Activated CD4-positive, alpha-beta T cell treated with anti-CD3 and anti-CD28 coated beads for 36 hours (primary cell): ENCODE results near the gene TSPAN14. TPM values are rescaled to one million over a fixed set of nuclear protein-coding genes. Genes with fewer than 3 reads are reported as not detected.

Experiments used
- ATAC-seq: fragments of 200-7000 bp; cut with Tn5 transposase; one replicate; pipeline ENCODE4 v1.10.0; 2021; ENCODE audit warnings: mild to moderate bottlenecking, moderate library complexity
- CTCF ChIA-PET: fragments of 350-600 bp; sonication (Branson Sonifier 250); formaldehyde crosslinking; loops from one replicate; lab custom pipeline; 2021; ENCODE audit warnings: antibody characterized with exemption; lab: Charles Lee
- POLR2A ChIA-PET: fragments of 350-600 bp; sonication (Branson Sonifier 250); formaldehyde crosslinking; loops from one replicate; lab custom pipeline; 2021; ENCODE audit warnings: antibody characterized with exemption, inconsistent platforms; lab: Charles Lee
- DNase-seq: peaks from one replicate; pipeline ENCODE4 v3.0.0-alpha.2; 2020
- H3K27ac Mint-ChIP-seq: one replicate; pipeline ENCODE4 v1.8.0; 2021; ENCODE audit warnings: mixed read lengths
- H3K27me3 Mint-ChIP-seq: one replicate; pipeline ENCODE4 v1.8.0; 2021; ENCODE audit warnings: mixed read lengths
- H3K36me3 Mint-ChIP-seq: one replicate; pipeline ENCODE4 v1.8.0; 2021; ENCODE audit warnings: low read depth, mixed read lengths
- H3K4me1 Mint-ChIP-seq: one replicate; pipeline ENCODE4 v1.8.0; 2021; ENCODE audit warnings: mixed read lengths
- H3K4me3 Mint-ChIP-seq: one replicate; pipeline ENCODE4 v1.8.0; 2021; ENCODE audit warnings: mild to moderate bottlenecking, moderate library complexity, mixed read lengths
- H3K9me3 Mint-ChIP-seq: one replicate; pipeline ENCODE4 v1.8.0; 2021; ENCODE audit warnings: low read depth, mixed read lengths
- intact Hi-C, 2 experiments: fragments of 100-400 bp; cut with DNase I in 1 of 2; cut with micrococcal nuclease in 1 of 2; formaldehyde crosslinking; loops; one replicate each; pipeline versions ENCODE4 v1.14.2 to v1.15.1; 2022 to 2024; cut with DNase I, micrococcal nuclease
- total RNA-seq, 2 experiments: library from RNA; stranded (reverse); gene quantifications; one replicate each; pipeline ENCODE4 v1.2.3, GENCODE V29; 2021

Gene TSPAN14
- total RNA-seq, 2 experiments from 2014 or later = 37.6 to 43.8 TPM

DNA sequence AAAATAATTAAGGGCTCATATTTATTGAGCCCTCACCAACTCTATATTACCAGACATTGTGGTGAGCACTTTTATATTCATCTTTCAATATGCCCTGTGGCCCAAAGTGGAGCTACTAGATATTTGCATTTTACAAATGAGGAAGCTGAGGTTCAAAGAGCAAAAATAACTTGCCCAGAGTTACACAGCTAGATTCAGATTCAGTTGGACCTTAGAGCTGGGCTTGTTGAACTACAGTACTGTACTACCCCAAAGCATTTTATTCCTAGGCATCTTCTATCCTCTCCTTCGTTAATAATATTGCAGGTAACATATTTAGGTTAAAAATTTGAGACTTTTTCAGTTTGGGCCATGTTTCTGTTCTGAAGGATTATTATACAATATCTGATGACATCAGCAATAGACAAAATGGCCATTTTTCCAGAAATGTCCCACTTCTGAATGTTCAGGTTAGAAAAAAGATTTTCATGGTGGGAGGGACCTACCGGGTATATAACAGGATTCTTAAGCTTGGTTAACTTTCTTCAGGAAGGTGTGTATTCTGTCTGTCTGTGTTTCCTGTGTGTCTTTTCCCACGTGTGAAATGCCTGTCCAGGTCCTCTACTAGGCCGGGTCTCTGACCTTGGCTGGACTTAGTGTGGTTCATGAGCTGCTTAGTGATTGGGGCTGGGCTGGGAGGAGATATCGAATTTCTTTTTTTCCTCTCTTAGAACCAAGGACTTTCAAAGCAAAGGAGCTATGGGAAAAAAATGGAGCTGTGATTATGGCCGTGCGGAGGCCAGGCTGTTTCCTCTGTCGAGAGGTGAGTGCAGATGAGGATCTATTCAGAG lies 32.2 kb upstream of the TSPAN14 start:
- Mint-ChIP-seq H3K4me1 (no peaks in the 10 kb centered on the region), H3K36me3 (peaks cover 8% of the 10 kb centered on the region), H3K27me3 (no peaks in the 10 kb centered on the region), H3K4me3 (no peak overlapping the region), H3K27ac (no peak overlapping the region), H3K9me3 (no peaks in the 10 kb centered on the region)
- DNase-seq (no peak), ATAC-seq (no peak)
- ChIA-PET CTCF (interaction anchor here (0.6 to 2.2 kb wide), 6 partner anchors 11 to 278 kb away, joined by 3 to 11 read pairs (median 3); partner anchors contain the start of gene PRXL2A), POLR2A (no interaction called here)
- intact Hi-C loops = no loop called here

GRCh38 chr10:80425901-80426300 lies 28.2 kb upstream of the TSPAN14 start:
- Mint-ChIP-seq H3K36me3 (peaks cover 10% of the 10 kb centered on the region), H3K4me3 (no peak overlapping the region), H3K27me3 (no peaks in the 10 kb centered on the region), H3K4me1 (no peaks in the 10 kb centered on the region), H3K9me3 (no peaks in the 10 kb centered on the region), H3K27ac (no peak overlapping the region)
- intact Hi-C loops = no loop called here
- ChIA-PET POLR2A (no interaction called here), CTCF (interaction anchor here (0.8 to 1.4 kb wide), 5 partner anchors 12 to 46 kb away, joined by 3 to 6 read pairs (median 4); no protein-coding TSS in a partner anchor)
- DNase-seq (no peak), ATAC-seq (no peak)

DNA sequence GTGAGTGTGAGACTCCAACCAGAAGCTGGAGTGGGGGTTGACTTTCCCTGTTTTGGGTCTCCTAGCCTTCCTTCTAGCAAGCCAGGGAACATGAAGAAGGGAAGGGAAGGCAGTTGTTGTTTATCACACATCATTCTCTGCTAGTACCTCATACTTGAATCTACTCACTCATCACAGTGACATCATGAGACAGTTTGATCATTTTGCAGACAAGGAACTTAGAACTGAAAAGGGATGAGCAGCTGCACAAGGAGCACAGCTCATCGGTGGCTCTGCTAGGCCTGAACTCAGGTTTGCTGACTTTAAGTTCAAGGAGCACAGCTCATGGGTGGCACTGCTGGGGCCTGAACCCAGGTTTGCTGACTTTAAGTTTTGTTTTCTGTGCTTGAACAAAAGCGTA lies 26.6 kb upstream of the TSPAN14 start:
- POLR2A ChIA-PET = no interaction called here
- CTCF ChIA-PET = no interaction called here
- Mint-ChIP-seq H3K36me3 (peaks cover 14% of the 10 kb centered on the region), H3K27me3 (no peaks in the 10 kb centered on the region), H3K9me3 (no peaks in the 10 kb centered on the region), H3K27ac (no peak overlapping the region), H3K4me1 (no peaks in the 10 kb centered on the region), H3K4me3 (no peak overlapping the region)
- DNase-seq (no peak), ATAC-seq (no peak)
- intact Hi-C loops = no loop called here

- Mint-ChIP-seq H3K27me3 (no peaks in the 10 kb centered on the region), H3K4me1 (no peaks in the 10 kb centered on the region), H3K9me3 (no peaks in the 10 kb centered on the region), H3K27ac (no peak overlapping the region), H3K36me3 (peaks cover 9% of the 10 kb centered on the region), H3K4me3 (no peak overlapping the region)
- ATAC-seq (no peak), DNase-seq (peak; percentile 36)
- intact Hi-C loops = loop anchor here in 1 of 2 experiments (2.0 kb wide), 1 partner anchor 37 kb away; no protein-coding TSS in a partner anchor
- POLR2A ChIA-PET = no interaction called here
- CTCF ChIA-PET = interaction anchor here (0.8 to 1.0 kb wide), 3 partner anchors 9 to 167 kb away, joined by 3 to 4 read pairs (median 4); no protein-coding TSS in a partner anchor
Observed at GRCh38 chr10:80429521-80429973, 24.6 kb upstream of the TSPAN14 start.

- DNase-seq (no peak), ATAC-seq (no peak)
- no peaks in the 10 kb centered on the region for H3K27me3 Mint-ChIP-seq
- CTCF ChIA-PET = interaction anchor here (0.6 to 2.0 kb wide), 3 partner anchors 12 to 1117 kb away, joined by 3 to 4 read pairs (median 4); no protein-coding TSS in a partner anchor
- H3K27ac Mint-ChIP-seq = no peak overlapping the region
- H3K9me3 Mint-ChIP-seq = no peaks in the 10 kb centered on the region
- intact Hi-C loops = no loop called here
- no peaks in the 10 kb centered on the region for H3K4me1 Mint-ChIP-seq
- no peak overlapping the region for H3K4me3 Mint-ChIP-seq
- POLR2A ChIA-PET = no interaction called here
- peaks cover 5% of the 10 kb centered on the region for H3K36me3 Mint-ChIP-seq
Observed at GRCh38 chr10:80433134-80433533, 21.0 kb upstream of the TSPAN14 start.

DNA sequence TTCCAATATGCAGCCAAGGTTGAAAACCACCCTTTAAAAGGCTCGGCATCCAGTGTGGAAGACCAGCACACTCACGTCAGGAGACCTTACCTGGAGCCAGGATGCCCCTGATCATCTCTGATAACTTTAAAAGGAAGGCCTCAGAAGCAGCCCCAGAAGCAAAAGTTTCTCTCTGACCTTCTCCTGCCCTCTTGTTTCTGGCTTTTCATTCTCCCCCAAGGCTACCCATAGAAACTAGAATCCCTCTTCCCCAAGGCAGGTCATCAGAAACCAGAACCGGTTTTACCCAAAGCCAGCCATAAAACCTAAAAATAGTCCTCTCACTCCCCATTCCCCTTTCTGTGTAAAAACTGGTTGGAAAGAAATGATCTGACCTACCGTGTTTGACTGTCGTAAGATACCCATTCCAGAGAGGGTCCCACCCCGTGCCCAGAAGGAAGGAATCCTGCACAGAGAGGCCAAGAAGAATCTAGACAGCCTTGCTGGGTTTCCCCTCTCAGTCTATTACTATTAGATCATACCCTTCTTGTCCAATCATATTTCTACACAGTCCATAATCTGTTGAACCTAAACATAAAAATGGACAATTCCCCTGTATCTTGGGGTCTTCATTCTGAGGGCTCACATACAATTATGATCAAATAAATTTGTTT lies 17.5 kb upstream of the TSPAN14 start:
- Mint-ChIP-seq H3K4me1 (no peaks in the 10 kb centered on the region), H3K4me3 (no peak overlapping the region), H3K27ac (no peak overlapping the region), H3K27me3 (no peaks in the 10 kb centered on the region), H3K36me3 (peaks cover under 1% of the 10 kb centered on the region), H3K9me3 (no peaks in the 10 kb centered on the region)
- CTCF ChIA-PET = no interaction called here
- intact Hi-C loops = no loop called here
- POLR2A ChIA-PET = no interaction called here
- ATAC-seq = no peak
- DNase-seq = no peak

GRCh38 chr10:80437227-80437626 lies 16.9 kb upstream of the TSPAN14 start:
- H3K4me1 Mint-ChIP-seq = no peaks in the 10 kb centered on the region
- H3K36me3 Mint-ChIP-seq = no peaks in the 10 kb centered on the region
- DNase-seq (no peak), ATAC-seq (no peak)
- POLR2A ChIA-PET = no interaction called here
- intact Hi-C loops = no loop called here
- CTCF ChIA-PET = interaction anchor here (1.1 kb wide), 1 partner anchor 19 kb away, joined by 4 read pairs; no protein-coding TSS in a partner anchor
- H3K27ac Mint-ChIP-seq = no peak overlapping the region
- no peaks in the 10 kb centered on the region for H3K9me3 Mint-ChIP-seq
- no peaks in the 10 kb centered on the region for H3K27me3 Mint-ChIP-seq
- no peak overlapping the region for H3K4me3 Mint-ChIP-seq

- POLR2A ChIA-PET = no interaction called here
- CTCF ChIA-PET = interaction anchor here (1.2 to 12.9 kb wide), 2 partner anchors 60 to 219 kb away, joined by 5 to 367 read pairs; no protein-coding TSS in a partner anchor
- intact Hi-C loops = loop anchor here (2.0 to 10.0 kb wide), 5 partner anchors 33 to 253 kb away; partner anchors contain the start of gene PRXL2A (in 1 of the 2)
- DNase-seq = no peak
- Mint-ChIP-seq H3K27ac (no peak overlapping the region), H3K9me3 (no peaks in the 10 kb centered on the region), H3K4me3 (no peak overlapping the region), H3K27me3 (no peaks in the 10 kb centered on the region), H3K36me3 (no peaks in the 10 kb centered on the region), H3K4me1 (peaks cover 38% of the 10 kb centered on the region)
- no peak for ATAC-seq
Observed at GRCh38 chr10:80441831-80442230, 12.3 kb upstream of the TSPAN14 start.

DNA sequence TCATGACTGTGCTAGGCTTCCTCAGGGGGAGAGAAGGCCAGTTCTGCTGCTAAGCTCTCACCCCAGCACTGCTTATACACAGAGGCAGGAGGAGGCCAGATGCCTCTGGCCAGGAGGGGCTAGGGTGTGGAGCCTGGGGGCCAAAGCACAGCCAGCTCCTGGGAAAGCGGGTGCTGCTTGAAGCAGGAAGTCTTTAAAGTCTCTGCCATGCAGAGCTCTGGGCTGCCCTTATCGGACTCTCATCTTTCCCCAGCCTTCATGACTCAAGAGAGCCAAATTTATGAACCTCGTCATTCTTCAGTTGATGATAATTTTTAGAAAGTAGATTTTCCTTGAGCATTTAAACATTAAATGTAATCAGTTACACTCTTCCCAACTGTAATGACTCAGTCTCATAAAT lies 11.2 kb upstream of the TSPAN14 start:
- H3K9me3 Mint-ChIP-seq = no peaks in the 10 kb centered on the region
- CTCF ChIA-PET = interaction anchor here (0.6 to 12.9 kb wide), 8 partner anchors 19 to 218 kb away, joined by 3 to 367 read pairs (median 12); no protein-coding TSS in a partner anchor
- no peak overlapping the region for H3K4me3 Mint-ChIP-seq
- H3K27me3 Mint-ChIP-seq = no peaks in the 10 kb centered on the region
- DNase-seq (no peak), ATAC-seq (no peak)
- intact Hi-C loops = loop anchor here (1.0 to 10.0 kb wide), 7 partner anchors 34 to 252 kb away; partner anchors contain the start of gene PRXL2A (in 1 of the 2)
- no peak overlapping the region for H3K27ac Mint-ChIP-seq
- H3K4me1 Mint-ChIP-seq = peaks cover 47% of the 10 kb centered on the region
- POLR2A ChIA-PET = no interaction called here
- no peaks in the 10 kb centered on the region for H3K36me3 Mint-ChIP-seq

DNA sequence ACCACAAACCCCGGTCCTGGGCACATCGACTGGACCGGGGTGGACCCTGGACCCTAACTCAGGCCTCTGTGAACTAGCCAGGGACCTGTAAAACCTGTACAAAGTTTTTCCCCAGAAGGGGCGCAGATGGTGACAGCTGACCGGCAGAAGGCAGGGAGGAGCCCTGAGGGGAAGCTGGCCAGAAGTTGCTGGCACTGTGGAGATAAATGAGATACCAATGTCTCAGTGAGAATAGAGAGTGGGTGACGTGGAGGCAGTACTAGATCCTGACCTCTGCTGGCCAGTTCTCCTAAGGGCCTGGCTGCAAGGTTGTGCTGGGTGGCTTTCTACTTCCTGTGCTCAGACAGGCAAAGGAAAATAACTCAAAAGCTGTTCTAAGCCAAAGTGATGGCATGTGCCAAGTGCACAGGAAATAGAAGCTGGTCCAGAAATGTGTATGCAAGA lies 10.6 kb upstream of the TSPAN14 start:
- POLR2A ChIA-PET = interaction anchor here (0.9 to 2.1 kb wide), 3 partner anchors 61 to 98 kb away, joined by 3 to 7 read pairs (median 4); no protein-coding TSS in a partner anchor
- Mint-ChIP-seq H3K4me3 (no peak overlapping the region), H3K9me3 (no peaks in the 10 kb centered on the region), H3K4me1 (peaks cover 53% of the 10 kb centered on the region), H3K27me3 (no peaks in the 10 kb centered on the region), H3K27ac (peak overlapping the region; percentile 58), H3K36me3 (no peaks in the 10 kb centered on the region)
- intact Hi-C loops = loop anchor here (1.0 to 10.0 kb wide), 7 partner anchors 35 to 251 kb away; partner anchors contain the start of gene PRXL2A (in 1 of the 2)
- CTCF ChIA-PET = interaction anchor here (0.5 to 12.9 kb wide), 27 partner anchors 9 to 387 kb away, joined by 3 to 367 read pairs (median 6); partner anchors contain the start of gene TSPAN14
- DNase-seq = peak; percentile 58
- peak; percentile 77 for ATAC-seq

DNA sequence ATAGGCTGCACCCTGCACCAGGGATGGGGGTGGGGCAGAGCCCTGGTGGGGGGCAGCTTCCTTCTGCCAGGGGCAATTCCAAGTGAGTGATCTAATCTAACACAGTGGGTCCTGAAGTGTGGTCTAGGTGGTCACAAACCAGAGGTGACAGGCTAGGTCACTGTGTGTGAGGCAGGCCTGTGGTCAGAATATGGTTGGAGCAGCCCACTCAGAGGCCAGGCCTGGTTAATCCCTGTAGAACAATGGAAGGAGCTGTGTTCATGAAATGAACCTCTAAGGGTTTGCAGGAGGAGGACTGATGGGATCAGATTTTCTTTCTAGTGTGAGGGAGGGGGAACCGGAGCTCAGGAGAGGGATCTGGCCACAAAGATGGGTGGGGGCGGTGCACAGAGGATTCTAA lies 10.0 kb upstream of the TSPAN14 start:
- no peak for DNase-seq
- H3K4me1 Mint-ChIP-seq = peaks cover 59% of the 10 kb centered on the region
- intact Hi-C loops = loop anchor here (1.0 to 10.0 kb wide), 5 partner anchors 61 to 251 kb away; no protein-coding TSS in a partner anchor
- ChIA-PET POLR2A (interaction anchor here (0.9 to 2.1 kb wide), 3 partner anchors 60 to 97 kb away, joined by 3 to 7 read pairs (median 4); no protein-coding TSS in a partner anchor), CTCF (interaction anchor here (0.5 to 12.9 kb wide), 34 partner anchors 9 to 1164 kb away, joined by 3 to 367 read pairs (median 4); partner anchors contain the start of gene TSPAN14)
- no peaks in the 10 kb centered on the region for H3K36me3 Mint-ChIP-seq
- peak overlapping the region; percentile 58 for H3K27ac Mint-ChIP-seq
- no peaks in the 10 kb centered on the region for H3K27me3 Mint-ChIP-seq
- H3K9me3 Mint-ChIP-seq = no peaks in the 10 kb centered on the region
- no peak for ATAC-seq
- H3K4me3 Mint-ChIP-seq = no peak overlapping the region
